Stimulated activated naive CD4-positive, alpha-beta T cell treated with Interleukin-2 at 50 U/mL for 16 hours (primary cell): ENCODE results near the gene ESPNL.
"Not testable (repeated sequence)": the region's sequence is repeated elsewhere in the genome, so short reads cannot be mapped to it uniquely, and the experiment has no call there.

Experiments
- DNase-seq: peaks from one replicate; lab custom pipeline; 2025; lab: John Stamatoyannopoulos, UW

ESPNL gene

DNA sequence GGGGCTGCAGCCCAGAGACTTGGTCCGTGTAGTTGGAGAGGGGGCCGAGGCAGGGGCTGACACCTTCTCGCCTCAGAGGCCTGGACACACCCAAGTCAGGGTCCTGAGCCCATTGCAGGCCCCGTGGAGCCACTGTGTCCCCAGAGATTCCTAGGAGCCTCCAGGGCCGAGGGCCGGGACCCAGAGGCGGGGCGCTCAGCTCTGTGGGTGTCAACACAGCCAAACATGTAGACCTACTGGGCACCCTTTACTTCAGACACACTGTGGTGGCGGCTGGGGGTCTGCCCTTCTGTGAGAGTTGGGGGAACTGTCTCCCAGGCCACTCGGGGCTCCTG, 459 bp upstream of the ESPNL start:
- DNase-seq = no peak

DNA sequence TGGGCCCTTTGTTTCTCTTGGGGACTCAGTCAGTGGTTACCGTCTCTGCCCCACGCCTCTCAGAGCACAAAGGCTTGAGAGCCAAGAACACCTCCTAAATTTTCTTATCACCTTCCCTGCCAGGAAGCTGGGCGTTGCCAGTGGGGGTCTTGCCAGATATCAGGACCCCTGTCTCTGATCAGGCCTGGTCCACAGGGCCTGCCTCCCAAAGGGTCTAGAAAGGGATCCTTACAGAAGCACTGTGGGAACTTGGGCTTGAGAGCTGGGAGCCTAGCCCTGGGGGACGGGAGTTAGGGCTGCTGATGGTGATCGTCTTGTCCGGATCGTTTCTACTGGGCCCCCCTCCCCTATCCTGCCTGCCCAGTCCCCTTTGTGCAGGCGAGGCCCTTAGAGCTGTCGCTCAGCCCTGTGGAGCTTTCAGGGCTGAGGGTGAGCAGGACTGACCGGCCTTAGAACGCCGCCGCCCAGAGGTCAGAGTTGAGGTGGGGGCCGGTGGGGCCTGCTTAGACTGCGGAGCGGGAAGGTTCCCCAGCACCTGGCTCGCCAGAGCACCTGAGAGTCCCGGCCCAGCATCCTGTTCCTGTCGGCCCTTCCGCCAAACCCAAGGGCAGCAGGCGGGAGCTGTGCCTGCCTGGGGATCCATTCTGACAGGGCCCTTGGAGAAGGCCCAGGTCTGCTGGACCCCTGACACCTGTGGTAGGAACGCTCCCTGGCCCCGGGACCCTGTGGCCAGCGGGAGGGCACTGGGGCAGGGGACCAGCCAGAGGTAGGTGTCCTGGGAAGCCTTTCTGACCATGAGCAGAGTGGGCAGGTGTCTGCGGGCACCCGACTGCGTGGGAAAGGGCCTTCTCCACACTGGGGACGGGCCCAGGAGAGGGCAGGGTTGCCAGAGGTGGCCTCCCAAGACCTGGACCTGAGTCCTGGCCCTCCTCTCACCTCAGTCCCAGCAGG, 956 bp downstream of the ESPNL start:
- DNase-seq = no peak

DNA sequence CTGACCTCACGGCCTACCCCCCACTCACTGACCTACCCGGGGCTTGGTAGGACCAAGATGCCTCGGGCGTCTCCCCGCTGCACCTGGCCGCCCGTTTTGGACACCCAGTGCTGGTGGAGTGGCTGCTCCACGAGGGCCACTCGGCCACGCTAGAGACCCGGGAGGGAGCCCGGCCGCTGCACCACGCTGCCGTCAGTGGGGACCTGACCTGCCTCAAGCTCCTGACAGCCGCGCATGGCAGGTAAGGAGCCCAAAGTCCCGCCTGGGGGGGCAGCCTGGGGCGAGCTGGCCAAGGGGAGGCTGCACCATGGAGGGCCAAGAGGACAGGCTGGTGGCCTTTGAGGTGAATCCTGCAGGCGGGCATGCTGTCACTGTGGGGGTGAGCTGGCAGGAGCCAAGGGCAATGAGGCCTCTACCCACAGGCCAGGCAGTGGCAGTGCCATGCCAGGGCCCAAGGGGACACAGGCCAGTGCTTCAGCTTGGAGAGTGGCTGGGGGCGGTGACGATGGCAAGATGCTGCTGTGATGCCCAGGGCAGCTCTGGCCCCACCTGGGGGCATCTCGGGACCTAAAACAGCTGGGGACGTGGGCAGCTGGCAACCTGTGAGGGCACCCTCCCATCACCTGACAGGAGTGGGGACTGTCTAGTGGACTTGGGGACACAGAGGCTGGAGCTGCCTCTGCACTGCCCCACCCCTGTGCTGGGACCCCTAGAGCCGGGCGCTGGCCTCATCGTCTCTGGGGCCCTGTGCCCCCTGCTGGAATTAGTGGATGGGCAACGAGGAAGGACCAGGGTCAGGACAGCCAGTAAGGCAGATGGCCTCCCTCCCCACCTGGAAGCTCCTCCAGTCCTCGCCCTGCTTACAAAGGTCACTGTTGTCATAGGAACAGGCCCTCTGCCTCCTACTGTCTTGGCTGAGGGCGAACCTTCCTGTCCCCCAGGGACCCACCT, 2.0 kb downstream of the ESPNL start:
- DNase-seq = no peak

DNA sequence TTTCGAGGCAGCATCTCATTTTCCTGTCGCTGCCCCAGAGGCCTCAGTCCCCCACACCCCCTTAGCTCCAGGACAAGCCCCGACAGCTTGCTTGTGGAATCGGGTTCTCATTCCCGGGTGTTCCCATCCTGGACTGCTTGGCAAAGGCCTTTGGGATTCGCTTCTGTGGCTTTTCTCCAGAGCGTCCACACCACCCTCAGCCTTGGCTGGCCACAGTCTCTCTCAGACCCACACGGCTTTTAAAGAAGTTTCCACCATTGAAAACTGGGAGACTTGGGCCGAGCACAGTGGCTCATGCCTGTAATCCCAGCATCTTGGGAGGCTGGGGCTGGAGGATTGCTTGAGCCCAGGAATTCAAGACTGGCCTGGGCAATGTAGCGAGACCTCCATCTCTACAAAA, 2.7 kb downstream of the ESPNL start:
- no peak for DNase-seq

DNA sequence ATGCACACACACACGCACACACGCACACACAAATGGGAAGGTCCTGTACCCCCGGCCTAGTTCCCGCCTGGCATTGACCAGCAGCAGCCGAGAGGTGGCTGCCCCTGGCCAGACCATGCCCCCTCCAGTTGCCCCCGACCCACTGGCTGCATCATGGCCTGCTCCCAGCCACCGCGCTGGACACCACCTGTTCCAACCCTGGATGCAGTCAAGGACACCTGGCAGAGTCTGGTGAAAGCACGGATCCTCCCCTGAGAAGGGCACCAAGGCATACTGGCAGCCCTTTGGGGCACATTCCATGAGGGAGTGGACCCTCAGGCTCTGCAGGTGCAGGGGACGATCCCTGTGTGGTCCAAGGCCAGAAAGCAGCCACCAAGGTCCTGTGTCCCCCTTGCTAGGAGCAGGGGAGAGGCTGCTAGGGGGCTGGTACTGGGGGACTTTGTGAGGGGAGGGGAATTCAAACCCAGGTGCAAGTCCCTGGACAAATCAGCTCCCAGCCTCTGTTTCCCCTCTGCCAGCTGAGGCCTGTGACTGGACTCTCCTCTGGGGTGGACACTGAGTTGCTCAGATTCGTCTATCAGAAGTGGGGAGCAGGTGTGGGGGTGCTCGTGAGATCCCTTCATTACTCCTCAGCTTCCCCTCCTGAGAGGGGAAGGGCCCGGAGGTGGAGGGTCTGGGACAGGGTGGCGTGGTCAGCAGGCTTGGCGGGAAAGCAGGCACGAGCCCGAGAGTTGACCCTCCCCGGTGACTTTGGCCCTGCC, 3.5 kb downstream of the ESPNL start:
- no peak for DNase-seq

DNA sequence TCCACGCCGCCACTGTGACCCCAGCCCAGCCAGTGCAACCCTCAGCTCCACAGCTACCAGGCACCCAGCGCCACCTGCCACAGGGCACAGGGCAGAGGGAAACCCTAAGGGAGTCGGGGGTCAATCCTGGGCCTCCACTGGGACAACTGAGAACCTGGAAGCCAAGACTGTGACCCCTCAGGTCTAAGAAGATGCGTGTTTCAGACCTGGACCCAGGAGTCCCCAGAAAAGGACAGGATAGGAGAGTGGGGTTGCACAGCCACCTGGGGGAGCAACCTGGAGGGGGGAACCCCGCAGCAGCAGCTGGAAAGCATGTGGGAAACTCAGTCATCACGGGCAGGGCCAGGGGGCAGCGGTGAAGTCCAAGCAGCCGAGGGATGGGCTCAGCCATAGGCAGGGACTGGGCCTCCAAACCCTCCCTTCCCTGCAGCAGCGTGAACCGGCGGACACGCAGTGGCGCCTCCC, 4.1 kb downstream of the ESPNL start:
- no peak for DNase-seq

DNA sequence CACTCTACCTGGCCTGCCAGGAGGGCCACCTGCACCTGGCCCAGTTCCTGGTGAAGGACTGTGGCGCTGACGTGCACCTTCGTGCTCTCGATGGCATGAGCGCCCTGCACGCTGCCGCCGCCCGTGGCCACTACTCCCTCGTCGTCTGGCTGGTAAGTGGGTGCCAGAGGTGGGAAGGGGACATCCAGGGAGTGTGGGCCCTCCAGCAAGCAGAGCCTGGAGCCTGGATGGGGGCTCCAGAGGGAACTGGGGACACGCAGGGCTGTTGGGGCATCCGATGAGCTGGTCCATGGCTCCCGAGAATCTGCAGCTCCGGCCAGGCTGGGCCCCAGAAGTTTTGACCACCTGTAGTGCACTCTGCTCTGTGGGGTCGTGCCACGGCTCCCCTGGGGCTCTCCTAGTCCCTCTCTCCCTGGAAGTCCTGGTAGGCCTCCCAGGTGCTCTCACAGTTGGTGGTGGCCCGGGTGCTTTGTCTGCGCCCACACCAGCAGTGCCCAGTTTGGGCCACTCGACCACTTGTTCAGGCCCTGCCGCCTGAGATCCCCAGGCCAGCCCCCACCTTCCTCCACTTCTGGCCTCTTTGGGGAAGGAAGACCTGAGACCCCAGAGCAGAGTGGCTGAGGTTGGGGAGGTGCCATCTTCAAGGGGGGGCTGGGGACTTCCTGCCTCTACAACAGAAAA, 4.7 kb downstream of the ESPNL start:
- DNase-seq = no peak

DNA sequence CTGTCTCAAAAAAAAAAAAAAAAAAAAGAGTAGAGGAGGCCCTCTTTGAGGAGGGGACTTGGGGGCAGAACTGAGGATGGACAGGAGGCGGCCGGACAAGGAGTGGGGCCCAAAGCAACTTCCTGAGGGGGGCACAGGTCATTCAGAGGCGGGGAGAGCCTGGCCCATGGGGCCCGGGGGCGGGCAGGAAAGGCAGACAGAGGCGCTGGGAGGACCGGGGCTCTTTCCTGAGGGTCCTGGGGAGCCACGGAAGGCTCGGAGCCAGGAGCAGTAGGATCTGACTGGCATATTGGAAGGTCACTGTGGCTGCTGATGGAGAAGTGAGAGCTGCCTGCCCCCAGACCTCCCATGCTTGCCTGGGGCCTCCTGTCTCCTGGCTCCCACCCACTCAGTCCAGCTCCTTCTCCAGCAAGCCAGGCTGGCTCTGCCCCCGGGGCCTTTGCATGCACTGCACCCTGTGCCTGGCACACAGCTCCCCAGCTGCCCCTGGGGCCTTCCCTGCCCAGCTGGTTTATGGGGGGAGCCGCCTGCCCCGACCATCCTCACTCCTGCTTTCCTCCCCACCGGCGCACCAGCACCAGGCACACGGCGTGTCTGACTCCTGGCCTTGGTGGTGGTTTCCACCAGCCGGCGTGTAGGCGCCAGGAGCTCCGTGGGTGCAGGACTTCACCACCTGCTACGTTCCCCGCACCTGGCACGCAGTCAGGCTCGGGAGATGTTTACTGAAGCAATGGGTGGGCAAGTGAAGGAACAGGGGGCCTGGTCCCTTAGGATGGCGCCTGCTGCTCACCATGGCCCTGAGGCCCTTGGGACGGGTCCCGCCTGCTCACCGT, 5.6 kb downstream of the ESPNL start:
- no peak for DNase-seq

DNA sequence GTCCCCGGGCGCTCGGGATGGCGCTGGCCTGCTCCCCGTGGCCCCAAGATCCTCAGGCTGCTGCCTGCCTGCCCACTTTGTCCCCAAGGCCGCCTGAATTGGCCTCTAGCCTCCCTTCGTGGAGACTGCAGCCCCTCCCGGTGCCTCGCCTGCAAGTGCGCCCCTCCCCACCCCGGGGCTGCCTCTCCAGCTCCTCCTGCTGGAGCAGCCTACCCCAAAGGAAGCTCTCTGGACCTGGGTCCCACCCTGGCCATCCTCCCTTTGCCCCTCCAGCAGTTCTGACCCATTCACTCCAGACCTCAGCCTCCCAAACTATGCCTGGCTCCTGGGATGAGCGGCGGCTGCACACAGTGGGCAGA, 6.2 kb downstream of the ESPNL start:
- no peak for DNase-seq

DNA sequence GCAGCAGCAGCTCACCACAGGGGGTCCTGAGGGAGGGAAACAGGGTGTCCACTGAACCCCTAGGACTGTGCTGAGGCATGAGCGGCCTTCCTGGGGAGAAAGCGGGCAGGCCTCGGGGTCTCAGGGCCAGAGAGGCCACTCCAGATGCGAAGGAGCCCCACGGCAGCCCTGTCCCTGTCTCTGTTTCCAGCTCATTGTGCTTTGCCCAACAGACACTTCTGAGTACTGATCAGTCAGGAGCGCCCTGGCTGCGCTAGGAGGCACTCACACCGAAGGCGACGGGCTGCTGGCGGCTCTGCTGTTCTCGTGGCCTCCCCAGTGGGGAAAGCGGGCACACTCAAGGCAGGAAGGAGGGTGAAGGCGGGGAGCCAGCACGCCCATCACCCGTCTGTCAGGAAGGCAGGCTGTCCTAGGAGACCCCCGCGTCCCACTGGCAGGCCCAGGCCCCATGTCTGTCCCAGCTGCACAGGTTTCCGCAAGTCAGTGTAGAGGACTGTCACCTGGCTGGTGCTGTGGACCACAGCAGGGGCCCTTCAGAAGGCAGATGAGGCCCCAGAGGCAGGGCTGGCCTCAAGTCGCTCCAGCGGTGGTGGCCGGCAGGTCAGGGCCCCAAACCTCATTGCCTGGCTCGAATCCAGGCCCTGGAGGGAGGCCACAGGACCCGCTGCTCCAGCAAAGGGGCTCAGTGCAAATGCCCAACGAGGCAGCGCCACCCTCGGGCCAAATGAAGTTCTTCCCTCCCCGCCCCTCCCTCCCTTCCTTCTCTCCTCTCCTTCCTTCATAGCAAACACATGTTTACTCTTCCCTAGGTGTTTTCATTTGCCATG, 6.8 kb downstream of the ESPNL start:
- no peak for DNase-seq

DNA sequence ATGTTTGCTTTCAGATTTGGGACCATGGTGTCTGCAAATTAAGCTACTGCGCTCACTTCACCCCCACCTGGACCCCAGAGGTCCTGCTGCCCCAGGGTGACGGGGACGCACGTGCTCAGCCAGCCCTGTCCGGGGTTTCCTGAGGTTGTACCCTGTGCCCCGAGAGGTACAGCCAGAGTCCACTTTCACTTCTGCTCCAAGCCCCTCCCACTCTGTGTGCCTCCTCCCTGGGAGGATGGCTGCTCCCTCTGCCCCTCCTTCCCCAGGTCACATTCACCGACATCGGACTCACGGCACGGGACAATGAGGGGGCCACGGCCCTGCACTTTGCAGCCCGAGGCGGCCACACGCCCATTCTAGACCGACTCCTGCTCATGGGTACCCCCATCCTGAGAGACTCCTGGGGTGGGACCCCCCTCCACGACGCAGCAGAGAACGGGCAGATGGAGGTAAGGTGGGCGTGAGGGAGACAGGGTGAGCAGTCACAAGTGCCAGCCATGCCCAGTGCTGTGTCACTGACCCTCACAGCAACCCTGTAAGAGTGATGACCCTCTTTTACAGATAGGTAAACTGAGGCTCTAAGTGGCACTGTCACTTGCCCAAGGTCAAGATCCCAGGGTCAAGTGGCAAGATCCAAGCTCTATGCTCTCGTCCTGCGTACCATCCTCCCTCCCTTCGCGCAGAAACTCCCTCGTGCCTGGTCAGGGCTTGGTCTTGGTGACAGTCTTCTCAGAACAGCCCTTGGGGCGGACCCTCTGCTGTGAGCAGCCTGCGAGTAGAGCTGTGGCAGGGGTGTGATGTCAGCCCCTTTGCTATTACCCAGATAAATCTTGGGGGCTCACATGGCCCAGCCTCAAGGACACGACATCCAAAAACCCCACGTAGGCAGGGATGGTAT, 7.6 kb downstream of the ESPNL start:
- DNase-seq = no peak

DNA sequence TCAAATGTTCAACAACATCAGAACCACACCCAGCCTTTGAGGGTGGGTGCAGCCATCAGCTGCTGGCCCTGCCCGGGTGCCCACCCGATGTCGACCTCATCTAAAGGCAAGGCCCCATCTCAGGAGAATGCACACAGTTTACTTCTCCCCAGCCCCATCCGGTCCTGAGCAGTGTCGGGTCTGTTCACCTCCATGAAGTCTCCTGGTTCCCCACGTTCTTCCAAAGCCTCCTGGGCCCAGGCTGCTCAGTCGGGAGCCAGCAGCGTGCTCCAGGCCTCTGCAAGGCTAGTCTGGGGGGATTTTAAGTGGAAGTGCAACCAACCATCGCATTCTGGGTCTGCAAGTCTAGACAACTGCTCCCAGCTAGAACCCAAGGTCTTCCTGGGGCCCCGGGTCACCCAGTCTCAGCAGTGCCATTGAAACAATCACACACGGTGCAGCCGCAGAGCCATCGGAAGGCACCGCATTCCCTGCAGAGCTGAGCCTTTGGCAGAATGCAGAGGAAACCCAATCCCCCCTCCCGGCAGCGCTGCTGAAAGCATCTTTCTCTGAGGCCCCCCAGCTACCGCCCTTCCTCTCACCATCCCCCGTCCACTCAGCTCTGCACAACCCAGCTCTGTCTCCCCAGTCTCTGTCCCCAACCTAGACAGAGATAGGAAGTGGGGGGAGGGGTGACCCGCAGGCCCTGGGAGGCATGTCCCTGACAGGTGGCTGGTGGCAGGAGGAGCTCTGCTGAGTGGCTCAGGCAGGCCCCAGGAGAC, 8.5 kb downstream of the ESPNL start:
- no peak for DNase-seq

DNA sequence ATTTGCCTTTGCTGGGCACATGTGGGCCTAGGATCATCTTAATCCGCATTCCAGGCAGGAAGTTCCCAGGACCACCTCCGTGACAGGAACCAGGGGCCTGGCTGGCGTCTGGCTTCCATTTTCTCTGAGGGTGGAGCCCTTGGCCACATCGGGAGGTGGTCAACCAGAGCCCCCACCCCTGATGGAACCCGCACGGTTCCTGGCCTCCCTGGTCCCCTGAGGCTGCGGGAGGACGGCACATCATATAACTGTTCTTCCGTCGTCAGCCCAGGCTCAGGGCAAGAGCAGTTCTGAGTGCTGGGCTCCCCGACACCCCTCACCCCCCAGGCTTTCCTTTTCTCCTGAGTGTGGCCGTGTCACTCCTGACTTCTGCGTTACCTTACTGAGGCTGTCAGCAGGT, 13.5 kb downstream of the ESPNL start:
- DNase-seq = no peak

DNA sequence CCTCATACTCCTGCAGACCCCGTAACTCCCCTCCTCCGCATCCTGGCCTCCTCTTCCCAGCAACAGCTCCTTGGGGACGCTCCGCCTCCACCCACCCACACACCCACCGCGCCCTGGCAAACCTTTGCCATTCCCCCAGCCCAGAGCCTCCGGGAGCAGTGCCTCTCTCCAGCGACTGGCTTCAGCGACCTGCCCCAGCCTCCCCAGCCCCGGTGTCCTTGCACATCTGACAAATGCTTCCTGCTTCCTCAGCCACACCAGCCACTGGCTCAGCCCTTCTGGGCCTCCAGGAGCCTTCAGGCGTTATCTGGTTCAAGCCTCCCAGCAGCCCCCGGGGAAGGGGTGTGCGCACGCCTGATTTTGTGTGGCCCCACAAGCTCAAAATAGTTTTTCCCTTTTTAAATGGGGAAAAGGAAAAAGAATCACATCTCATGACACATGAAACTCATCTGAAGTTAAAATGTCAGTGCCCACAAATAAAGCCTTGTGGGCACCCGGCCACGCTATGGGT, 14.2 kb downstream of the ESPNL start:
- DNase-seq = no peak

DNA sequence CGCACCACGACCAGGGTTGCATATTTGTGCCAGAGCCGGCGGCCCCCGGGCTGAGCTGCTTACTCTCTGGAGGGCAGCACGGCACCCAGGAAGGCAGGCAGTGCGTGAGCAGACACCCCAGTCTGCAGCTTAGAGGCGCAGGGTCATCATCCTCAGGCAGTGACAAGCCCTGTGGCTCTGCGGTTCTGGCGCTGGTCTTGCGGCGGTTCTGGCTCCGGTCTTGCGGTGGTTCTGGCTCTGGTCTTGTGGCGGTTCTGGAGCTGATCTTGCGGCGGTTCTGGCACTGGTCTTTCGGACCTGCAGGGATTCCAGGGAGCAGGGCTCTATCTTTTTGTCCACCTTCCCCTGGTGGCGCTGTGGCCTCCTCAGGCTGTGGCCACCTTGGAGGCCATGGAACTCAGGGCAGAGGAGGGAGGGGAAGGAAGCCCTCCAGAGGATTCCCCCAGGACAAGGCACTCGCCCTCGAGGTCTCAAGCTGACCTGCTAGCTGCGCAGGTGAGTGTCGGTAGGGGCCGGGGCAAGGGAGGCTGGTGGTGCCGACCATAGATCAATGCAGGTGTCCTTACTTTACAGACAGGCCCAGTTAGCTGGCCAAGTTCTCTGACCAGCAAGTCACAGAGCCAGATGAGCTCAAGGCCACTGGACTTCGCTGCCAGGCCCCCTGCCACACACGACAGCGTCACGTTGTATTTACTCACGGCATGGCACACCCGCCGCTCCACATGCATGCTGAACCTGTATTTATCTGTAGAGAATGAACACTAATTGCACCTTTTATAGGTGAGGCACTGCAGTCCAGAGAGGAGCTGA, 14.9 kb downstream of the ESPNL start:
- DNase-seq = no peak

DNA sequence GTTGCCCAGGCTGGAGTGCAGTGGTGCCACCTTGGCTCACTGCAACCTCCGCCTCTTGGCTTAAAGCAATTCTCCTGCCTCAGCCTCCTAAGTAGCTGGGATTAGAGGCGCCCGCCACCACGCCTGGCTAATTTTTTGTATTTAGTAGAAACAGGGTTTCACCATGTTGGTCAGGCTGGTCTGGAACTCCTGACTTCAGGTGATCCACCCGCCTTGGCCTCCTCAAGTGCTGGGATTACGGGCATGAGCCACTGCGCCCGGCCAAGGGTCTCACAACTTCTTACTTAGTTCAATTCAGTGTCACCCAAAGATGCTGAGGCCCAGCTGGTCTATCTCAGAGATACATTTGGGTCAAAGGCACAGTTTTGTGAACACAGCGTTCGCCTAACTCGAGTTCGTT, 15.6 kb downstream of the ESPNL start:
- not testable (repeated sequence) for DNase-seq
